ENCODE measurements around the gene RASAL2.

The RASAL2 gene

GRCh38 chr1:178407215-178407614 is 313.3 kb downstream of the RASAL2 start:
- DNase-seq: no peak

- DNase-seq: no peak
Measured at GRCh38 chr1:178407655-178408054, 313.8 kb downstream of the RASAL2 start.

DNA sequence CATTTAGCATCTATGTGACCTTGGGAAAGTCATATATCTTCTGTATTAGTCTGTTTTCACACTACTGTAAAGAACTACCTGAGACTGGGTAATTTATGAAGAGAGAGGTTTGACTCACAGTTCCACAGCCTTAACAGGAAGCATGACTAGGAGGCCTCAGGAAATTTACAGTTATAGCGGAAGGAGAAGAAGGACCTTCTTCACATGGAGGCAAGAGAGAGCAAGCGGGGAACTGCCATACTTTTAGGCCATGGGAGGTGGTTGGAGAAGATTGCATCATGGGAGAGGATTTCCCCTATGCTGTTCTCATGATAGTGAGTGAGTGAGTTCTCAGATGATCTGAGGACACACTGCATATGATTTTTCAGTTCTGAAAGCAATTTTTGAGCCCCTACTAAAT is 315.0 kb downstream of the RASAL2 start:
- DNase-seq: no peak

DNA sequence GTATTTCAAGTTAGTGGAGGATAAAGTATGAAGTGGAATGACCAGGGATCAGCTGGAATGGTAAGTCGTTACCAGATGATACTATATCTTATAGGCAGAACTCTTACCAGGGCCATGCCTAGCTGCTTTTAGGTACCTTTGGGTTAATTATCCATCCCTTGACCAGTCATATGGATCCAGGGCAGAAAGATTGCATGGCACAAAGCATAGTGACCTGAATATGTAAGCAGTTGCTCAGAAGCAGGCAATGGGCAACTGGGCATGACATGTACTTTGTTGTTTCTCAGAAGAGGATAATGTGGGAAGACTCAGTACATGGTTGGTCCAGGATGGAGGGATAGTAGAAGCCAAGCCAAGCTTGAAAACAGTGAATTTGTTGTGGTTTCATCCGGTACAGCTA is 315.6 kb downstream of the RASAL2 start:
- no peak for DNase-seq

- no peak for DNase-seq
Measured at GRCh38 chr1:178411756-178412399, 318.0 kb downstream of the RASAL2 start.

DNA sequence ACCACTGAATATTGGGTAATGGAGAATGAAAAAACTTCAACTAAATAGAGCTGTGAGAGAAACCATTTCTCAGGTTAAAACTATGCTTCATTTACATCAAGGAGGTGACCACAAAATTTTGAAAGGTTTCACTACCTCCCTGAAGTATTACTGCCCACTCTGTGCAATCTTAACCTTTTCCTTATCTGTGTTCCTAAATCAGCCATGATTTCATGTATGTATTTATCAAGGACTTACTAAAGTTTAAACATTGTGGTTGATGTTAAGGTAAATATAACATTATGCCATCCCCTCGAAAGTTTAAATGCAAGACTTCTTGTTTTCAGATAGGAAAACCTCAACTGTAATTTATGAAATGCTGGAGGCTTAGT is 318.5 kb downstream of the RASAL2 start:
- no peak for DNase-seq

DNA sequence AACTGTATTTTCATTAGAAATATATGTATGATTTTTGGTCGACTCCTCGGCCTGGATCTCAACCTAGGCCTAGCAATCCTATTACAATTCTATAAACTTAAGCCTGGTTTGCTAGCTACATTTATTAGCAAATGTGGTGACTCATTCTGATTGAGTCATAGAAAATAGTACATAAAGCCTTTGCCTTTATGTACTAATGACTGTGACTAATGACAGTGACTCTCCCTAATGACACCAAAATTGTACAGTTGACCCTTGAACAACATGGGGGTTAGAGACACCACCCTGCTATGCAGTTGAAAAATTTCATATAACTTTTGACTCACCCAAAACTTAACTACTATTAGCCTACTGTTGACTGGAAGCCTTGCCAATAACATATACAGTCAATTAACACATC is 324.0 kb downstream of the RASAL2 start:
- DNase-seq: no peak

DNA sequence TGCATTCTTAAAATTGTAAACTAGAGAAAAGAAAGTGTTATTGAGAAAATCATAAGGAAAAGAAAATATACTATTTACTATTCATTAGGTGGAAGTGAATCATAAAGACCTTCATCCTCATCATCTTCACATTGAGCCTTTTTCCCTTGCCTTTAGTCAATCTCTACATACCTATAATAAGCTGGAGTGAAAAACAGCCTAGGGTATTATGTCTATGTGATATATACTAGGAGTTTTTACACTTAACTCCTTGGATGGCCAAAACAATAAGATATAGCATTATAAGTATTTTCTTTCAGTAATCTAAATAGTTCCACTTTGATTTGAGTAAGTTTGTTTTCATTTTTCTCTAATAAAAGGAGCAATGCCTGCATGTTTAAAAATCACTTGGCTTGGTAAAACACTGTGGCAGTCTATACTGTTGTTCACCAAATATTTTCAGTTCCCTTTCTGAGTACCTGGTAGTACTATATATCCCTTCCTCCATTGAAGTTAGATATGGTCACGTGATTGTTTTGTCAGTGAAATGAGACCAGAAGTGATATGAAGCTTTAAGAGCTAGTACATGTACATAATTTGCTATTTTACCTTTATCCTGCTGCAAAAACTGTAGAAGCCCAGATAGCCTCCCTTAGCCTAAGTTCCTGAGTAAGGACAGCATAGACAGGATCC is 324.5 kb downstream of the RASAL2 start:
- no peak for DNase-seq

DNA sequence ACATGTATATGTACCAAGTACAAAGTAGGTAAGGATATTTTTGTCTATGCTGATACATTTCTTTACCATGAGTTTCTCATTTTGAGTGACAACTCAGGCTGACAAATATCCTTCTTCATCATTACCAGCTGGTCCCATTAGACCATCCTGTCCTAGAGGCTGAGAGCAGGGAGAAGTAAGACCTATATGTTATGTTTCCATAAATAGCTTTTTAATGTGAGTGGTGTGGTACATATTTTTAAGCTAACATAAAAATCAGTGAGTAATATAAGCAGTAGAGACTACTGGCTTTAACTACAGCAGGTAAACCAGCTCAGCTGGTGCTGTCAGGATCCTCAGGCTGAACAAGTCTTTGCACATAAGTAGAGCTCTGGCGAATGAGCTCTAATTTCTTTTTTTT is 340.5 kb downstream of the RASAL2 start:
- no peak for DNase-seq

DNA sequence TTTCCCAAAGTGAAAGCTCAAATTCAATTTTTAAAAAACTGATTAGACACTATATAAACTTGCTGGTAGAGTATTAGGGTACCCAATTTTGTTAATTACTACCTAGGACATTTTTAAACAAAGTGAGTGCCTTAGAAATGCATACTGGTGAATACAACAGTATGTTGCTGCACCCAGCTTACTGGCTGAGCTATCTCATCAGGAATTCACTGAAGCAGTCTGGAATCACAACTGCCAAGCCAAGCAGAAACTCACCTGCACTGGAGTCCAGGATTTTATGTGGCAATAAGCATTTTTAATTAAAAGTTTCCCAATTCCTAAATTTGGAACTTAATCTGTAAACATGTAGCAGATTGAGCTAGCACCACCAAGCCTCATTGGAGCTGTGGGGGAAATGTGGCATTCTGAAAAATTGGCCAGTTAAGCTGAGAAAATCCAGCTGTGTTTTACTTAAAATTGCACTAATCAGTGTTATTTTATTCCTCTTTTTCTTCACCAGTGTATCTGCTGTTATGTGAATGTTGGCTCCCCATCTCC is 341.1 kb downstream of the RASAL2 start:
- no peak for DNase-seq

- DNase-seq: no peak
Measured at GRCh38 chr1:178436899-178437298, 343.0 kb downstream of the RASAL2 start.

- DNase-seq: no peak
Measured at GRCh38 chr1:178438432-178438831, 344.5 kb downstream of the RASAL2 start.

DNA sequence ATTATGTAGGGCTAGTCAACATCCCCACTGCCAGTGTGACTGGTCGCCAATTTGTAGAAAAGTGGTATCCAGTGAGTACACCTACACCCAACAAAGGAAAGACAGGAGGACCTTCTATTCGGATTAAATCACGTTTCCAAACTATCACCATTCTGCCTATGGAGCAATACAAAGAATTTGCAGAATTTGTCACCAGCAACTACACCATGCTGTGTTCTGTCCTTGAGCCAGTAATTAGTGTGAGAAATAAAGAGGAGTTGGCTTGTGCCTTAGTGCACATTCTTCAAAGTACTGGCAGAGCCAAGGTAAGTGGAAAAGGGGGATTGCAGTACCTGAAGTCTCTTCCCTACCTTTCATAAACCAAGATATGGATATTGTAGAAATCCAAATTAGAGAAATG is 349.0 kb downstream of the RASAL2 start:
- no peak for DNase-seq

DNA sequence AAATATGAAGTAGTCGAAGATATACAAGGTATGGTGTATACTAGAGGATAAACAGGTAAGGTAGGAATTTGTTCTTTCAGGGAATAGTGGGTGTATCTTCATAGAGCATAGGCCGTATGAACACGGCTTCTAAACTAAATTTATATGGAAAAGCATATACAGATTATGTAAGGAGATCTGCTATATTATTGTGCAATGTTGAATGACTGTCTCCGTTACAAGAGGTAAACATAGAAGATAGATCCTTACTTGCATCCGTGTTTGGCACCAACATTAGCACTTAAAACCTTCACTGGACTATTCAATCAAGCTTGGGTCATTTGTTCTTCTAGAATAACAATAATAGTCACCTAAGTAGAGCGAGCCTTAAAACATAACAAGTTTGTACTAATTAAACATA is 357.0 kb downstream of the RASAL2 start:
- no peak for DNase-seq

GRCh38 chr1:178451529-178451928 is 357.6 kb downstream of the RASAL2 start:
- no peak for DNase-seq

- no peak for DNase-seq
Measured at GRCh38 chr1:178452013-178452412, 358.1 kb downstream of the RASAL2 start.

- no peak for DNase-seq
Measured at GRCh38 chr1:178456472-178456871, 362.6 kb downstream of the RASAL2 start.

- DNase-seq: no peak
Measured at GRCh38 chr1:178457651-178458050, 363.7 kb downstream of the RASAL2 start.

- no peak for DNase-seq
Measured at GRCh38 chr1:178458203-178458602, 364.3 kb downstream of the RASAL2 start.

DNA sequence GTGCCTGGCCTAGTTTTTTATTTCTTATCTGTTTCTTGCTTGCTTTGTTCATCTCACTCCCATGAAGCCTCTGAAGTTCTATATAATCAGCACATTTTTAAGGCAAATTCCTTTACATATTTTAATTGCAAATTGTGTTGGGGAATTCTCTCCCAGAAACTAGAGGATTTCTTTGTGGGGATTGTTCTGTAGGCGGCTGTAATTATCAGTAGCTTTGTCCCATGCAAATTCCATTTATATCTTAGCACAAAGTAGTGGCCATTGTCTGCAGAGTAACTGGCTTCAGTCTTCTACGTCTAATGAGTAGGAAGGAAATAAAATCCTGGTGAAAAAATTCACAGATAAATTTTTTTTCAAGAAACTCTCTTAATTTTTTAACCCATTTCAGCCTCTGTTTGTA is 367.2 kb downstream of the RASAL2 start:
- DNase-seq: no peak

GRCh38 chr1:178461701-178462100 is 367.8 kb downstream of the RASAL2 start:
- no peak for DNase-seq

- DNase-seq: no peak
Measured at GRCh38 chr1:178464141-178464540, 370.2 kb downstream of the RASAL2 start.

- DNase-seq: no peak
Measured at GRCh38 chr1:178464566-178464965, 370.7 kb downstream of the RASAL2 start.

GRCh38 chr1:178465011-178465410 is 371.1 kb downstream of the RASAL2 start:
- no peak for DNase-seq

DNA sequence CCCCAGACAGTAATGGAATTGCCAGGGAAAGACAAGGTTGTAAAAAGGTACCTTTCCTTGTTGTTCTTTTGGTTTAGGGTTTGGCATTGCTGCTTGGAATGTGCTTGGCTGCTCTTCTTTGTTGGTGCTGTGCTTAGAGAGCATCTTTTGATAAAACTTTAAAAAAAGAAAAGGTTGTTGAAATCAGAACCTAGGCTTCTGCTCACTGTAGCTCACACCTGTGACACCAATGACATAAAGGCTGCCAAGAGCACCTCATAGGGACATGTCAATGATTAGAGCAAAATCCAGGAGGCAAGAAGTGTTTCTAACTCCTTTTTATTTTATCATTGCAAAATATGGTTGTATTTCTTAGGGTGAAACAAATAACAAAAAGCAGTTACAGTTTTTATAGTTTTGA is 373.9 kb downstream of the RASAL2 start:
- no peak for DNase-seq
